Esophagus squamous epithelium (tissue), 4 donors: ENCODE results near the gene GAD2.

ENCODE experiments used
- CTCF ChIP-seq, 6 experiments: fragments of 450-650 bp in 4 of 6; fragments of 200-600 bp in 2 of 6; sonication (generic) in 2 of 6; IDR thresholded peaks; one replicate each; pipeline ENCODE4 v1.5.1; 2016 to 2019; ENCODE audit warnings: antibody characterized with exemption in 6 of 6, mild to moderate bottlenecking in 4 of 6, moderate library complexity in 4 of 6
- POLR2A ChIP-seq, 4 donors: fragments of 450-650 bp; IDR thresholded peaks; one replicate each; pipeline ENCODE4 v1.6.1; 2017; ENCODE audit warnings: antibody characterized with exemption in 4 of 4, mild to moderate bottlenecking in 4 of 4, moderate library complexity in 3 of 4

- TF ChIP-seq CTCF (IDR thresholded peaks at IDR 0.05): no peak
- no peak for TF ChIP-seq POLR2A (IDR thresholded peaks at IDR 0.05)
Measured at GRCh38 chr10:26222563-26222962, 6.0 kb downstream of the GAD2 start.
